ENCODE measurements around the gene GID8.
A peak's percentile ranks its signal among the peaks of the same experiment; 100 is the strongest.

DNA sequence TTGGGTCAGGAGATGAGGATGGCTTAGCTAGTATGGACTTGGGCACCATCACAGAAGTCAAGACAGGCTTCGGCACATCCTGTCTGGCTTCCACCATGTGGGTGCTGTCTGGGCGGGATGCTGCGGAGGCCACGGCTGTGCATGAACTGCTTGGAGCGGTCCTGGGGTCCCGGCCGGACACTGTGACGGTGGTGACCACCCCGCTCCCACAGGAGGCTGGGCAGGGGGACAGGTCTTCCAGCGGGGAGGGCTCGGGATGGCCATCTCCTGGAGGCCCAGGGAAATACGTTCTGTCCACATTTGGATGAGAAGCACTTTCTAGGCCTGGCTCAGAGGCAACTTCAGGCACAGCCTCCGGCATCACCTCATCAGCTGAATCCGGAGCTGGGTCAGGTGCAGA lies 44.2 kb upstream of the GID8 start:
- TF ChIP-seq, protein P1, sequence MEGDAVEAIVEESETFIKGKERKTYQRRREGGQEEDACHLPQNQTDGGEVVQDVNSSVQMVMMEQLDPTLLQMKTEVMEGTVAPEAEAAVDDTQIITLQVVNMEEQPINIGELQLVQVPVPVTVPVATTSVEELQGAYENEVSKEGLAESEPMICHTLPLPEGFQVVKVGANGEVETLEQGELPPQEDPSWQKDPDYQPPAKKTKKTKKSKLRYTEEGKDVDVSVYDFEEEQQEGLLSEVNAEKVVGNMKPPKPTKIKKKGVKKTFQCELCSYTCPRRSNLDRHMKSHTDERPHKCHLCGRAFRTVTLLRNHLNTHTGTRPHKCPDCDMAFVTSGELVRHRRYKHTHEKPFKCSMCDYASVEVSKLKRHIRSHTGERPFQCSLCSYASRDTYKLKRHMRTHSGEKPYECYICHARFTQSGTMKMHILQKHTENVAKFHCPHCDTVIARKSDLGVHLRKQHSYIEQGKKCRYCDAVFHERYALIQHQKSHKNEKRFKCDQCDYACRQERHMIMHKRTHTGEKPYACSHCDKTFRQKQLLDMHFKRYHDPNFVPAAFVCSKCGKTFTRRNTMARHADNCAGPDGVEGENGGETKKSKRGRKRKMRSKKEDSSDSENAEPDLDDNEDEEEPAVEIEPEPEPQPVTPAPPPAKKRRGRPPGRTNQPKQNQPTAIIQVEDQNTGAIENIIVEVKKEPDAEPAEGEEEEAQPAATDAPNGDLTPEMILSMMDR (IDR thresholded peaks at IDR 0.05 in 2 of 3, conservative IDR thresholded peaks at IDR 0.05 in 1 of 3; ENCODE audit: borderline replicate concordance in 1 of 3, insufficient read depth in 1 of 3, low read depth in 2 of 3, low read length in 2 of 3), result peak in 2 of 3 experiments; percentile 10 to 41; a peak in 2 of 6 replicates
- TF ChIP-seq POLR2A (IDR thresholded peaks at IDR 0.05; ENCODE audit: borderline replicate concordance, extremely low read depth, insufficient read depth, insufficient read length), result no peak
